H9 (cell line): Measurements from ENCODE around the gene MBD5. TPM values are rescaled to one million over a fixed set of nuclear protein-coding genes. Genes with fewer than 3 reads are reported as not detected.

Source experiments
- DNase-seq: peaks from one replicate; pipeline ENCODE4 v3.0.0-alpha.2; 2017
- H2AFZ ChIP-seq: one replicate; pipeline ENCODE4 v1.6.1; 2013; ENCODE audit warnings: mild to moderate bottlenecking, low read length, control low read depth, moderate library complexity
- H2AK5ac ChIP-seq: 2 replicates; pipeline ENCODE4 v1.6.1; 2013; ENCODE audit warnings: low read length, control low read depth, mixed read lengths; ENCODE audit not compliant: insufficient read length
- H2BK120ac ChIP-seq: one replicate; pipeline ENCODE4 v1.6.1; 2013; ENCODE audit warnings: low read depth, mild to moderate bottlenecking, low read length, control low read depth, inconsistent platforms; ENCODE audit not compliant: poor library complexity, severe bottlenecking
- H2BK12ac ChIP-seq: 2 replicates; pipeline ENCODE4 v1.6.1; 2013; ENCODE audit warnings: low read length, control low read depth, mixed read lengths, low read depth; ENCODE audit not compliant: insufficient read length
- H2BK15ac ChIP-seq: 2 replicates; pipeline ENCODE4 v1.6.1; 2013; ENCODE audit warnings: low read depth, low read length, control low read depth
- H2BK20ac ChIP-seq: one replicate; pipeline ENCODE4 v1.6.1; 2013; ENCODE audit warnings: low read depth, mild to moderate bottlenecking, low read length, control low read depth, inconsistent platforms; ENCODE audit not compliant: poor library complexity, severe bottlenecking
- H2BK5ac ChIP-seq: 2 replicates; pipeline ENCODE4 v1.6.1; 2013; ENCODE audit warnings: low read length, control low read depth, mixed read lengths; ENCODE audit not compliant: insufficient read length
- H3K14ac ChIP-seq: 2 replicates; pipeline ENCODE4 v1.6.1; 2013; ENCODE audit warnings: low read length, control low read depth; ENCODE audit not compliant: insufficient read depth
- H3K18ac ChIP-seq: 2 replicates; pipeline ENCODE4 v1.6.1; 2013; ENCODE audit warnings: low read depth, mild to moderate bottlenecking, mixed read lengths, low read length, control low read depth; ENCODE audit not compliant: insufficient read length
- H3K23ac ChIP-seq: 2 replicates; pipeline ENCODE4 v1.6.1; 2013; ENCODE audit warnings: low read length, control low read depth, mixed read lengths, low read depth; ENCODE audit not compliant: insufficient read length
- H3K23me2 ChIP-seq: 2 replicates; pipeline ENCODE4 v1.6.1; 2013; ENCODE audit warnings: low read depth, mild to moderate bottlenecking, mixed read lengths, low read length, control low read depth; ENCODE audit not compliant: insufficient read length, poor library complexity, severe bottlenecking
- H3K27ac ChIP-seq: 2 replicates; pipeline ENCODE4 v1.5.1; 2013; ENCODE audit warnings: low read length, control low read depth, mixed read lengths, low read depth; ENCODE audit not compliant: insufficient read length
- H3K27me3 ChIP-seq: 2 replicates; pipeline ENCODE4 v1.6.1; 2013; ENCODE audit warnings: low read length, control low read depth, inconsistent platforms; ENCODE audit not compliant: insufficient read depth
- H3K4ac ChIP-seq: 2 replicates; pipeline ENCODE4 v1.6.1; 2013; ENCODE audit warnings: low read depth, mild to moderate bottlenecking, control low read depth, inconsistent platforms, low read length, moderate library complexity
- H3K4me1 ChIP-seq: 2 replicates; pipeline ENCODE4 v1.6.1; 2013; ENCODE audit warnings: low read length, control low read depth, inconsistent platforms; ENCODE audit not compliant: insufficient read depth
- H3K4me2 ChIP-seq: 2 replicates; pipeline ENCODE4 v1.6.1; 2013; ENCODE audit warnings: low read length, control low read depth, mixed read lengths; ENCODE audit not compliant: insufficient read length, insufficient read depth
- H3K56ac ChIP-seq: 2 replicates; pipeline ENCODE4 v1.6.1; 2013; ENCODE audit warnings: low read depth, mild to moderate bottlenecking, mixed read lengths, low read length, control low read depth; ENCODE audit not compliant: insufficient read length
- H3K79me1 ChIP-seq: 2 replicates; pipeline ENCODE4 v1.6.1; 2013; ENCODE audit warnings: low read depth, mild to moderate bottlenecking, moderate library complexity, low read length, control low read depth, inconsistent platforms; ENCODE audit not compliant: insufficient read depth, poor library complexity, severe bottlenecking
- H3K79me2 ChIP-seq: 2 replicates; pipeline ENCODE4 v1.6.1; 2013; ENCODE audit warnings: low read length, control low read depth, inconsistent platforms; ENCODE audit not compliant: insufficient read depth
- H3K9ac ChIP-seq: 2 replicates; pipeline ENCODE4 v1.6.1; 2013; ENCODE audit warnings: low read length, control low read depth, mixed read lengths; ENCODE audit not compliant: insufficient read length; ENCODE audit errors: extremely low read depth
- H3K9me3 ChIP-seq: one replicate; pipeline ENCODE4 v1.6.1; 2013; ENCODE audit warnings: low read depth, low read length, inconsistent platforms; ENCODE audit not compliant: control insufficient read depth
- H3T11ph ChIP-seq: one replicate; pipeline ENCODE4 v1.6.1; 2013; ENCODE audit warnings: mild to moderate bottlenecking, low read length, control low read depth, inconsistent platforms
- H4K20me1 ChIP-seq: one replicate; pipeline ENCODE4 v1.6.1; 2013; ENCODE audit not compliant: control insufficient read depth, insufficient read length, insufficient read depth
- H4K5ac ChIP-seq: 2 replicates; pipeline ENCODE4 v1.6.1; 2013; ENCODE audit warnings: low read depth, mild to moderate bottlenecking, mixed read lengths, low read length, control low read depth; ENCODE audit not compliant: insufficient read length
- H4K8ac ChIP-seq: replicated peaks from 2 replicates; pipeline ENCODE4 v1.6.1; 2013; ENCODE audit warnings: low read length, control low read depth, mixed read lengths, low read depth; ENCODE audit not compliant: insufficient read length
- H4K91ac ChIP-seq: 2 replicates; pipeline ENCODE4 v1.6.1; 2013; ENCODE audit warnings: low read depth, mild to moderate bottlenecking, moderate library complexity, mixed read lengths, low read length, control low read depth; ENCODE audit not compliant: insufficient read length
- H3K27ac Mint-ChIP-seq, 3 experiments: 2 replicates in 2 of 3; 3 replicates in 1 of 3; pipeline ENCODE4 v1.8.0; 2020 to 2021; ENCODE audit warnings: mixed read lengths in 3 of 3, mild to moderate bottlenecking in 1 of 3, moderate library complexity in 1 of 3
- H3K27me3 Mint-ChIP-seq: 2 replicates; pipeline ENCODE4 v1.8.0; 2021; ENCODE audit warnings: low read depth, mild to moderate bottlenecking, moderate library complexity, mixed read lengths
- H3K36me3 Mint-ChIP-seq, 3 experiments: 2 replicates in 2 of 3; 3 replicates in 1 of 3; pipeline ENCODE4 v1.8.0; 2020 to 2021; ENCODE audit warnings: low read depth in 3 of 3, mixed read lengths in 3 of 3; ENCODE audit not compliant: insufficient read depth in 1 of 3
- H3K4me1 Mint-ChIP-seq, 2 experiments: 2 replicates each; pipeline ENCODE4 v1.8.0; 2020; ENCODE audit warnings: mixed read lengths in 2 of 2
- H3K4me3 Mint-ChIP-seq, 2 experiments: 2 replicates in 1 of 2; 3 replicates in 1 of 2; pipeline ENCODE4 v1.8.0; 2020 to 2021; ENCODE audit warnings: mild to moderate bottlenecking in 2 of 2, mixed read lengths in 2 of 2, moderate library complexity in 1 of 2
- H3K9me3 Mint-ChIP-seq, 2 experiments: 2 replicates in 1 of 2; 3 replicates in 1 of 2; pipeline ENCODE4 v1.8.0; 2020; ENCODE audit warnings: mild to moderate bottlenecking in 2 of 2, mixed read lengths in 2 of 2, moderate library complexity in 1 of 2
- CTCF ChIP-seq: fragments of 200-600 bp; sonication (generic); conservative IDR thresholded peaks from 3 replicates; pipeline ENCODE4 v1.8.0; 2021; ENCODE audit warnings: antibody characterized with exemption, mild to moderate bottlenecking
- WGBS: extraction: QIAGEN DNeasy Blood & Tissue Kit; methylation state at CpG from one replicate; pipeline ENCODE4 v1.1.7; 2013; ENCODE audit warnings: missing lambda C conversion rate, low lambda C conversion rate, mixed read lengths; ENCODE audit not compliant: insufficient read length; ENCODE audit errors: extremely low coverage; 5-methylcytosine and 5-hydroxymethylcytosine counted together
- total RNA-seq: library from RNA; stranded (reverse); gene quantifications from 2 replicates; pipeline ENCODE4 v1.2.1, GENCODE V29; 2021

Gene MBD5
- total RNA-seq, 1 experiment from 2014 or later: 23.1 TPM

GRCh38 chr2:148048475-148049221 is 27.8 kb downstream of the MBD5 start:
- no peak overlapping the region for H3K9ac ChIP-seq
- TF ChIP-seq CTCF: no peak
- Mint-ChIP-seq H3K9me3 (no peaks in the 10 kb centered on the region; a peak in 1 of 5 replicates), H3K4me1 (peaks cover 27 to 30% of the 10 kb centered on the region in 2 experiments), H3K4me3 (no peak overlapping the region), H3K36me3 (no peaks in the 10 kb centered on the region; a peak in 1 of 7 replicates), H3K27me3 (no peaks in the 10 kb centered on the region), H3K27ac (peak overlapping the region in 1 of 3 experiments; percentile 22; a peak in 3 of 7 replicates)
- H3K23ac ChIP-seq: no peak overlapping the region
- no peaks in the 10 kb centered on the region for H3K79me1 ChIP-seq
- H3K79me2 ChIP-seq: no peaks in the 10 kb centered on the region
- H4K5ac ChIP-seq: no peak overlapping the region
- H2BK120ac ChIP-seq: no peak overlapping the region
- H3K14ac ChIP-seq: no peak overlapping the region
- H3K18ac ChIP-seq: no peak overlapping the region
- no CpG with 5 or more reads among the region's 1 CpG for WGBS
- no peak overlapping the region for H3K56ac ChIP-seq
- H2AFZ ChIP-seq: no peak overlapping the region
- H3K27ac ChIP-seq: no peak overlapping the region
- peaks cover 2% of the 10 kb centered on the region; the same call in 1 of the 2 replicates for H3K4me1 ChIP-seq
- no peak overlapping the region for H4K8ac ChIP-seq
- no peaks in the 10 kb centered on the region for H3K23me2 ChIP-seq
- H2AK5ac ChIP-seq: no peak overlapping the region
- no peaks in the 10 kb centered on the region for H3K27me3 ChIP-seq
- no peak overlapping the region for H4K91ac ChIP-seq
- no peaks in the 10 kb centered on the region for H3K9me3 ChIP-seq
- H2BK5ac ChIP-seq: no peak overlapping the region
- H4K20me1 ChIP-seq: no peaks in the 10 kb centered on the region
- DNase-seq: no peak
- H3K4ac ChIP-seq: no peak overlapping the region
- no peak overlapping the region for H3K4me2 ChIP-seq
- no peak overlapping the region for H2BK15ac ChIP-seq
- no peak overlapping the region for H2BK12ac ChIP-seq
- H2BK20ac ChIP-seq: no peak overlapping the region
- H3T11ph ChIP-seq: no peak overlapping the region
